ENCODE data around the gene NTMT1. TPM values are rescaled to one million over a fixed set of nuclear protein-coding genes. Genes with fewer than 3 reads are reported as not detected.
A peak's percentile ranks its signal among the peaks of the same experiment; 100 is the strongest.

Gene NTMT1
- total and polyA plus RNA-seq, 10 of the 15 experiments (the other 5 are each of a cell fraction or from before 2014, with no cell fraction given) = 12.8 to 85.4 (median 39.3) TPM

DNA sequence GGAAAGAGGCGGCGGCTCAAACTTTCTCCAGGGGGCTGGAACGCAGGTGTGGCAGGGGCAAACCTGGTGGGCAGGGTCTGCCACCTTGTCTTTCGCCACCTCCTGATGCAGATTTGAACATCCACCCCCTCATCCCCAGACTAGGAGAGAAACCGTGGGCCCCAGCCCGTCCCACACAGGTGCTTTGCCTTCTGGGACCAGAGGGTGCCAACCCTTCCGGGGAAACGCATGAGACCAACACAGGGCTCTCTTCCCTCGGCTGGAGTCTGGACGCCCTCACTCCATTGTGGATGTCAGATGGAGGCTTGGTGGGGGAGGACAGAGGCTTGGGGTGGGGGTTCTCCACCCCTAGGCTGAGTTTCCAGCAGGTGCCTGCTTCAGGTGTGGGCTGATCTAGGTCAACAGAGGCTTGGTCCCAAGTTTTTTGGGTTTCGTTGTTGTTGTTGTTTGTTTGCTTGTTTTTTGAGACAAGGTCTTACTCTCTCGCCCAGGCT, 14.6 kb upstream of the NTMT1 start:
- no peak overlapping the region for H3K4me2 ChIP-seq (ENCODE audit: control insufficient read depth, insufficient read depth)
- no peak overlapping the region for H3K4me3 ChIP-seq
- FAIRE-seq = no peak
- peak; percentile 7 for ATAC-seq
- no peaks in the 10 kb centered on the region for H3K36me3 ChIP-seq (ENCODE audit: control insufficient read depth in 2 of 2, insufficient read depth in 2 of 2, low read length in 1 of 2)
- no peak overlapping the region for H3K27ac ChIP-seq (ENCODE audit: control insufficient read depth, insufficient read depth)
- no peaks in the 10 kb centered on the region for H4K20me1 ChIP-seq (ENCODE audit: control insufficient read depth, insufficient read depth)
- ChIA-PET POLR2A (interaction anchor here (0.9 kb wide), 1 partner anchor 469 kb away, joined by 3 read pairs; no protein-coding TSS in a partner anchor), CTCF (interaction anchor here (0.8 to 2.0 kb wide), 13 partner anchors 9 to 544 kb away, joined by 3 to 35 read pairs (median 5); partner anchors contain the start of genes C9orf50 and IER5L), RAD21 (ENCODE audit: unreplicated experiment) (interaction anchor here (0.7 to 1.2 kb wide), 10 partner anchors 13 to 482 kb away, joined by 3 to 15 read pairs (median 4); partner anchors contain the start of genes IER5L and NTMT1), SMC1A (ENCODE audit: uncharacterized antibody, unreplicated experiment) (interaction anchor here (0.7 to 2.0 kb wide), 8 partner anchors 13 to 481 kb away, joined by 4 to 13 read pairs (median 5); no protein-coding TSS in a partner anchor)
- peaks cover 8% of the 10 kb centered on the region for H3K4me1 ChIP-seq (ENCODE audit: control insufficient read depth, insufficient read depth, low read length)
- H3K9me3 ChIP-seq (replicated peaks; ENCODE audit: control insufficient read depth, insufficient read depth, low read length) = no peaks in the 10 kb centered on the region
- no peak for TF ChIP-seq CEBPB (IDR thresholded peaks at IDR 0.05; ENCODE audit: borderline replicate concordance in 1 of 2, low read depth in 2 of 2, low read length in 2 of 2)
- no peak for TF ChIP-seq SMAD5 (IDR thresholded peaks at IDR 0.05; ENCODE audit: low read depth)
- no peak for TF ChIP-seq JUNB (IDR thresholded peaks at IDR 0.05)
- no peak for TF ChIP-seq TCF7 (IDR thresholded peaks at IDR 0.05; ENCODE audit: borderline replicate concordance)
- TF ChIP-seq GATAD2B (conservative IDR thresholded peaks at IDR 0.05; ENCODE audit: low read depth) = no peak
- no peak for TF ChIP-seq NR2C2 (IDR thresholded peaks at IDR 0.05; ENCODE audit: borderline replicate concordance, control insufficient read depth, insufficient read length, low read depth)
- TF ChIP-seq CREB1 (IDR thresholded peaks at IDR 0.05; ENCODE audit: low read depth) = no peak
- no peak for TF ChIP-seq RAD51 (IDR thresholded peaks at IDR 0.05)
- TF ChIP-seq RB1 (IDR thresholded peaks at IDR 0.05; ENCODE audit: borderline replicate concordance) = no peak
- TF ChIP-seq ZNF24 (IDR thresholded peaks at IDR 0.05) = no peak
- TF ChIP-seq, protein P1, sequence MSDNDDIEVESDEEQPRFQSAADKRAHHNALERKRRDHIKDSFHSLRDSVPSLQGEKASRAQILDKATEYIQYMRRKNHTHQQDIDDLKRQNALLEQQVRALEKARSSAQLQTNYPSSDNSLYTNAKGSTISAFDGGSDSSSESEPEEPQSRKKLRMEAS (IDR thresholded peaks at IDR 0.05; ENCODE audit: low read depth, low read length) = no peak
- no peak for TF ChIP-seq NFIC (IDR thresholded peaks at IDR 0.05; ENCODE audit: low read depth, low read length)
- TF ChIP-seq, protein P2, sequence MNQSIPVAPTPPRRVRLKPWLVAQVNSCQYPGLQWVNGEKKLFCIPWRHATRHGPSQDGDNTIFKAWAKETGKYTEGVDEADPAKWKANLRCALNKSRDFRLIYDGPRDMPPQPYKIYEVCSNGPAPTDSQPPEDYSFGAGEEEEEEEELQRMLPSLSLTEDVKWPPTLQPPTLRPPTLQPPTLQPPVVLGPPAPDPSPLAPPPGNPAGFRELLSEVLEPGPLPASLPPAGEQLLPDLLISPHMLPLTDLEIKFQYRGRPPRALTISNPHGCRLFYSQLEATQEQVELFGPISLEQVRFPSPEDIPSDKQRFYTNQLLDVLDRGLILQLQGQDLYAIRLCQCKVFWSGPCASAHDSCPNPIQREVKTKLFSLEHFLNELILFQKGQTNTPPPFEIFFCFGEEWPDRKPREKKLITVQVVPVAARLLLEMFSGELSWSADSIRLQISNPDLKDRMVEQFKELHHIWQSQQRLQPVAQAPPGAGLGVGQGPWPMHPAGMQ (IDR thresholded peaks at IDR 0.05; ENCODE audit: borderline replicate concordance) = no peak
- TF ChIP-seq, protein P3, sequence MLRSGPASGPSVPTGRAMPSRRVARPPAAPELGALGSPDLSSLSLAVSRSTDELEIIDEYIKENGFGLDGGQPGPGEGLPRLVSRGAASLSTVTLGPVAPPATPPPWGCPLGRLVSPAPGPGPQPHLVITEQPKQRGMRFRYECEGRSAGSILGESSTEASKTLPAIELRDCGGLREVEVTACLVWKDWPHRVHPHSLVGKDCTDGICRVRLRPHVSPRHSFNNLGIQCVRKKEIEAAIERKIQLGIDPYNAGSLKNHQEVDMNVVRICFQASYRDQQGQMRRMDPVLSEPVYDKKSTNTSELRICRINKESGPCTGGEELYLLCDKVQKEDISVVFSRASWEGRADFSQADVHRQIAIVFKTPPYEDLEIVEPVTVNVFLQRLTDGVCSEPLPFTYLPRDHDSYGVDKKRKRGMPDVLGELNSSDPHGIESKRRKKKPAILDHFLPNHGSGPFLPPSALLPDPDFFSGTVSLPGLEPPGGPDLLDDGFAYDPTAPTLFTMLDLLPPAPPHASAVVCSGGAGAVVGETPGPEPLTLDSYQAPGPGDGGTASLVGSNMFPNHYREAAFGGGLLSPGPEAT (IDR thresholded peaks at IDR 0.05; ENCODE audit: low read depth) = no peak
- TF ChIP-seq, protein P4, sequence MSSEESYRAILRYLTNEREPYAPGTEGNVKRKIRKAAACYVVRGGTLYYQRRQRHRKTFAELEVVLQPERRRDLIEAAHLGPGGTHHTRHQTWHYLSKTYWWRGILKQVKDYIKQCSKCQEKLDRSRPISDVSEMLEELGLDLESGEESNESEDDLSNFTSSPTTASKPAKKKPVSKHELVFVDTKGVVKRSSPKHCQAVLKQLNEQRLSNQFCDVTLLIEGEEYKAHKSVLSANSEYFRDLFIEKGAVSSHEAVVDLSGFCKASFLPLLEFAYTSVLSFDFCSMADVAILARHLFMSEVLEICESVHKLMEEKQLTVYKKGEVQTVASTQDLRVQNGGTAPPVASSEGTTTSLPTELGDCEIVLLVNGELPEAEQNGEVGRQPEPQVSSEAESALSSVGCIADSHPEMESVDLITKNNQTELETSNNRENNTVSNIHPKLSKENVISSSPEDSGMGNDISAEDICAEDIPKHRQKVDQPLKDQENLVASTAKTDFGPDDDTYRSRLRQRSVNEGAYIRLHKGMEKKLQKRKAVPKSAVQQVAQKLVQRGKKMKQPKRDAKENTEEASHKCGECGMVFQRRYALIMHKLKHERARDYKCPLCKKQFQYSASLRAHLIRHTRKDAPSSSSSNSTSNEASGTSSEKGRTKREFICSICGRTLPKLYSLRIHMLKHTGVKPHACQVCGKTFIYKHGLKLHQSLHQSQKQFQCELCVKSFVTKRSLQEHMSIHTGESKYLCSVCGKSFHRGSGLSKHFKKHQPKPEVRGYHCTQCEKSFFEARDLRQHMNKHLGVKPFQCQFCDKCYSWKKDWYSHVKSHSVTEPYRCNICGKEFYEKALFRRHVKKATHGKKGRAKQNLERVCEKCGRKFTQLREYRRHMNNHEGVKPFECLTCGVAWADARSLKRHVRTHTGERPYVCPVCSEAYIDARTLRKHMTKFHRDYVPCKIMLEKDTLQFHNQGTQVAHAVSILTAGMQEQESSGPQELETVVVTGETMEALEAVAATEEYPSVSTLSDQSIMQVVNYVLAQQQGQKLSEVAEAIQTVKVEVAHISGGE (CRISPR knock-in tag; IDR thresholded peaks at IDR 0.05) = no peak
- no peak for TF ChIP-seq NBN (IDR thresholded peaks at IDR 0.05)
- intact Hi-C loops (cut with micrococcal nuclease; ENCODE audit: unreplicated experiment) (loop anchor here (2.0 to 10.0 kb wide), 2 partner anchors 341 to 437 kb away; partner anchors contain the start of gene IER5L), in situ Hi-C loops (cut with MboI) (loop anchor here (5.0 kb wide), 2 partner anchors 439 to 479 kb away; no protein-coding TSS in a partner anchor)
- H3K79me2 ChIP-seq (ENCODE audit: control insufficient read depth, insufficient read depth, low read length) = no peaks in the 10 kb centered on the region
- no peak for DNase-seq (ENCODE audit: low read depth, low spot score)
- BruUV-seq (replicated peaks) = no TSS peak
- H2AFZ ChIP-seq (ENCODE audit: control insufficient read depth, low read depth, low read length) = no peak overlapping the region
- 12% methylated on average over 11 of the region's 12 CpGs for WGBS (ENCODE audit: insufficient coverage, insufficient replicate concordance, low lambda C conversion rate, missing lambda C conversion rate)
- no peaks in the 10 kb centered on the region for H3K27me3 ChIP-seq (replicated peaks in 1 of 2; ENCODE audit: control insufficient read depth in 2 of 2, insufficient read depth in 2 of 2, low read length in 1 of 2)
- no peak overlapping the region for H3K9ac ChIP-seq (ENCODE audit: control insufficient read depth, insufficient read depth, low read length)

All from GM12878 (cell line).